ENCODE results near the gene RGS12. TPM values are rescaled to one million over a fixed set of nuclear protein-coding genes. Genes with fewer than 3 reads are reported as not detected.

Gene RGS12
- total and polyA plus RNA-seq, 2 of the 8 experiments (the other 6 are each of a cell fraction or from before 2014, with no cell fraction given), result 6.0 to 16.4 TPM

DNA sequence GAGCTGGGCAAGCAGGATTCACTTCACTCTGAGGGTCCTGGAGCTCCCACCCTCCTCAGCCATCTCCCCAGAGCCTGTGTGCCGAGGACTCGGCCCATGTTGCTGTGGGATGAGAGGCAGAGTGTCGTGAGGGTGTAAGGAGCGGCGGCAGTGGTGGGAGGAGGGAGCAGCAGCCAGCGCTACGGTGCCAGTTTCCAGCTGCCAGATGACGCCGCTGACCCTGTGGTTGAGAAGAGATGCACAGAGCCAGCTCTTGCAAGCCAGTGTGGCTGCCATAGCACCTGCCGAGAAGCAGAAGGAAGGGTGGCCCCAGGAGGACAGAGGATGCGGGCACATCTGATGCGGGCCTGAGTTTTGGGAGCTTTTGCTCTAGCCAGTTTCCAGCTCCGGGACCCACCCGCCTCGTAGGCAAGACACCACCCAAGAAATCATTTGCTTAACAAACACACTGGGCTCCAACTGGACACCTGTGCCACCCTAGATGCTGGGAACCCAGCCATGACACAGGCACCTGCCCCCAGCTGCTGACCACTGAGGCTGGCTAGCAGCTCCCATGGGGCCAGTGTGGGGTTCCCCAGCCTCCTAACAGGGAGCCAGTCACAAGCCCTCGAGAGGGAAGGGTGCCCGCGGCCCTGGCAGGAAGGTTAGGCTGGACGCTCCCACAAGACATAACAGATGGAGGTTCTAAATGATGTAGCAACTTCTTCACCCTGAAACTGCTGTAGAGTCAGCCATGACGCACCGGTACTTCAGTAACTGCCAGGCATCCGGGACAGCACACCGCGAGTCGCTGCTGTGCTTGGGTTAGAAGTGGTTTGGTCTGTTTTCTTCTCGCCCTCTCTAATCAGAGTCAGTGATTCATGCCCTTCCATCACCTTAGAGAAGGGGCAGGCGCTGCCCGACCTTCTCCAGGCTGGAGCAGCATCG, 35.0 kb upstream of the RGS12 start:
- no peak overlapping the region for H3K14ac ChIP-seq (ENCODE audit: insufficient read length)
- no peak overlapping the region for H2AFZ ChIP-seq (ENCODE audit: low read length)
- H2AK5ac ChIP-seq (ENCODE audit: low read depth, low read length), result no peak overlapping the region
- H3K4me2 ChIP-seq (ENCODE audit: insufficient read depth in 1 of 2, low read depth in 2 of 2, low read length in 2 of 2), result no peak overlapping the region
- no peaks in the 10 kb centered on the region for H3K23me2 ChIP-seq (ENCODE audit: low read depth, low read length)
- no peak overlapping the region for H2BK15ac ChIP-seq (ENCODE audit: low read length)
- H3K36me3 ChIP-seq (ENCODE audit: control insufficient read depth in 2 of 4, insufficient read depth in 4 of 4, low read length in 3 of 4), result no peaks in the 10 kb centered on the region
- WGBS, 2 experiments (ENCODE audit: extremely low coverage in 1 of 2, insufficient coverage in 1 of 2, insufficient read length in 1 of 2, insufficient replicate concordance in 2 of 2, low coverage in 1 of 2, low lambda C conversion rate in 2 of 2, missing lambda C conversion rate in 1 of 2), result 90% methylated on average over 29 of the region's 29 CpGs; no CpG with 5 or more reads in 1 of the 2 experiments
- no peak overlapping the region for H3K4me3 ChIP-seq (ENCODE audit: extremely low read depth in 1 of 4, insufficient read depth in 2 of 4, low read depth in 3 of 4, low read length in 4 of 4)
- no peaks in the 10 kb centered on the region for H3K79me1 ChIP-seq (ENCODE audit: low read depth, low read length)
- TF ChIP-seq JUN (IDR thresholded peaks at IDR 0.05; ENCODE audit: low read depth, low read length), result no peak
- no peak for TF ChIP-seq HDAC2 (IDR thresholded peaks at IDR 0.05; ENCODE audit: borderline replicate concordance in 1 of 2, low read depth in 2 of 2, low read length in 2 of 2)
- POLR2A ChIA-PET (ENCODE audit: partially characterized antibody), result interaction anchor here (1.2 kb wide), 1 partner anchor 11 kb away, joined by 3 read pairs; no protein-coding TSS in a partner anchor
- H3K18ac ChIP-seq (ENCODE audit: extremely low read depth, low read length), result no peak overlapping the region
- H3K4ac ChIP-seq (replicated peaks; ENCODE audit: insufficient read length, low read depth, low read length), result no peak overlapping the region
- H2BK20ac ChIP-seq (ENCODE audit: low read length), result no peak overlapping the region
- no peak overlapping the region for H4K8ac ChIP-seq (ENCODE audit: extremely low read depth, insufficient read depth, low read length)
- H3K27me3 ChIP-seq (replicated peaks in 1 of 4; ENCODE audit: control insufficient read depth in 3 of 4, extremely low read depth in 1 of 4, insufficient read depth in 3 of 4, low read length in 3 of 4), result no peaks in the 10 kb centered on the region; a peak in 1 of 7 replicates
- no peaks in the 10 kb centered on the region for H3K9me3 ChIP-seq (ENCODE audit: insufficient read depth in 2 of 2, low read depth in 1 of 2, low read length in 1 of 2)
- H4K20me1 ChIP-seq (replicated peaks in 1 of 2; ENCODE audit: control insufficient read depth in 1 of 2, insufficient read depth in 2 of 2, low read length in 2 of 2), result peaks cover 0 to 1% of the 10 kb centered on the region in 2 experiments
- no peak overlapping the region for H4K5ac ChIP-seq (ENCODE audit: insufficient read length, low read depth, low read length)
- H3K4me1 ChIP-seq (replicated peaks in 1 of 4; ENCODE audit: control insufficient read depth in 3 of 4, insufficient read depth in 4 of 4, low read length in 3 of 4), result no peaks in the 10 kb centered on the region; a peak in 1 of 7 replicates
- DNase-seq (ENCODE audit: low read depth in 1 of 2, low spot score in 2 of 2) (no peak), FAIRE-seq (no peak)
- H3K79me2 ChIP-seq (ENCODE audit: control insufficient read depth in 1 of 2, insufficient read depth in 2 of 2, low read length in 2 of 2), result no peaks in the 10 kb centered on the region
- H3K27ac ChIP-seq (ENCODE audit: low read depth, low read length), result no peak overlapping the region
- CTCF ChIA-PET (ENCODE audit: partially characterized antibody), result interaction anchor here (0.8 to 2.6 kb wide), 6 partner anchors 13 to 185 kb away, joined by 3 to 11 read pairs (median 5); no protein-coding TSS in a partner anchor
- H3K9ac ChIP-seq (replicated peaks in 1 of 4; ENCODE audit: extremely low read depth in 1 of 4, low read depth in 3 of 4, low read length in 3 of 4), result no peak overlapping the region
- H4K91ac ChIP-seq (replicated peaks; ENCODE audit: insufficient read length, low read length), result no peak overlapping the region
- H2BK120ac ChIP-seq (replicated peaks; ENCODE audit: low read depth, low read length), result no peak overlapping the region
- no peak overlapping the region for H3K23ac ChIP-seq (ENCODE audit: insufficient read length)
- no peak overlapping the region for H2BK12ac ChIP-seq (ENCODE audit: low read depth, low read length)
- H2BK5ac ChIP-seq (ENCODE audit: low read depth, low read length), result no peak overlapping the region
- no peak overlapping the region for H3K56ac ChIP-seq (replicated peaks; ENCODE audit: insufficient read length, low read depth, low read length)

Measured in H1 (cell line).